Mesangial cell (primary cell): ENCODE results near the gene HAGHL. TPM values are rescaled to one million over a fixed set of nuclear protein-coding genes. Genes with fewer than 3 reads are reported as not detected.

ENCODE experiments used
- total RNA-seq: library from RNA; depleted of rRNA; stranded (reverse); fragments of >200 nt; gene quantifications from 2 replicates; pipeline ENCODE4 v1.2.3, GENCODE V29; 2015

Gene HAGHL
- 15.6 and 26.5 TPM in 2 replicates for total RNA-seq

GRCh38 chr16:726438-727290, at the start of gene HAGHL, which contains the start of gene CCDC78:
HAGHL (plus strand) TSS chr16:727106; CDS start chr16:727510, 404 bp downstream.
CCDC78 (minus strand) TSS chr16:726443; CDS start chr16:726367, 76 bp downstream.

GRCh38 chr16:679814-680624, 46.9 kb upstream of the HAGHL start, which contains the start of gene STUB1:
STUB1 (plus strand) TSS chr16:680410; CDS start chr16:680526, 116 bp downstream.

GRCh38 chr16:684071-684794, 42.7 kb upstream of the HAGHL start, which contains the start of gene JMJD8:
JMJD8 (minus strand) TSS chr16:684334; CDS start chr16:684319, 15 bp downstream.

GRCh38 chr16:705431-706188, 21.3 kb upstream of the HAGHL start, which contains the start of gene FBXL16:
FBXL16 (minus strand) TSS chr16:705801; CDS start chr16:697405, 8,396 bp downstream.

GRCh38 chr16:714558-715476, 12.1 kb upstream of the HAGHL start, which contains the start of gene METRN:
METRN (plus strand) TSS chr16:715118; CDS start chr16:715290, 172 bp downstream.

GRCh38 chr16:720990-721764, 5.7 kb upstream of the HAGHL start, which contains the start of gene ANTKMT:
ANTKMT (plus strand) TSS chr16:721146; CDS start chr16:721275, 129 bp downstream.

GRCh38 chr16:740764-741505, 14.0 kb downstream of the HAGHL start, which contains the start of gene CIAO3:
CIAO3 (minus strand) TSS chr16:740997; CDS start chr16:740985, 12 bp downstream.

GRCh38 chr16:760545-761343, 33.8 kb downstream of the HAGHL start, which contains the start of gene MSLN:
MSLN (plus strand) TSS chr16:760734; CDS start chr16:762681, 1,947 bp downstream.

Other genes starting within 250 kb of the HAGHL start
- gene CAPN15, start 199.4 kb upstream of the HAGHL start, total RNA-seq, result 49.4 and 70.6 TPM in 2 replicates
- gene PRR35, start 166.7 kb upstream of the HAGHL start, total RNA-seq, result not detected in 2 replicates
- 0.65 and 2.0 TPM in 2 replicates for gene NHLRC4, start 160.1 kb upstream of the HAGHL start, total RNA-seq
- 53.0 and 88.0 TPM in 2 replicates for gene PIGQ, start 157.1 kb upstream of the HAGHL start, total RNA-seq
- 21.8 and 22.3 TPM in 2 replicates for gene RAB40C, start 137.0 kb upstream of the HAGHL start, total RNA-seq
- gene WFIKKN1, start 96.1 kb upstream of the HAGHL start, total RNA-seq, result under 0.01 and 0.13 TPM in 2 replicates
- 175 and 248 TPM in 2 replicates for gene METTL26, start 90.8 kb upstream of the HAGHL start, total RNA-seq
- gene MCRIP2, start 85.3 kb upstream of the HAGHL start, total RNA-seq, result 31.0 and 32.3 TPM in 2 replicates
- 18.6 and 23.1 TPM in 2 replicates for gene WDR90, start 77.7 kb upstream of the HAGHL start, total RNA-seq
- gene RHOT2, start 59.0 kb upstream of the HAGHL start, total RNA-seq, result 72.5 and 93.6 TPM in 2 replicates
- 0.16 and 2.9 TPM in 2 replicates for gene RHBDL1, start 51.4 kb upstream of the HAGHL start, total RNA-seq
- gene STUB1, start 46.7 kb upstream of the HAGHL start, total RNA-seq, result 129 and 192 TPM in 2 replicates
- 115 and 120 TPM in 2 replicates for gene JMJD8, start 42.8 kb upstream of the HAGHL start, total RNA-seq
- gene WDR24, start 36.7 kb upstream of the HAGHL start, total RNA-seq, result 15.6 and 21.7 TPM in 2 replicates
- gene FBXL16, start 21.3 kb upstream of the HAGHL start, total RNA-seq, result under 0.01 and 1.4 TPM in 2 replicates
- gene METRN, start 12.0 kb upstream of the HAGHL start, total RNA-seq, result 125 and 152 TPM in 2 replicates
- 44.2 and 47.8 TPM in 2 replicates for gene ANTKMT, start 6.0 kb upstream of the HAGHL start, total RNA-seq
- gene CCDC78, start 663 bp upstream of the HAGHL start, total RNA-seq, result 1.6 and 2.3 TPM in 2 replicates
- gene CIAO3, start 13.9 kb downstream of the HAGHL start, total RNA-seq, result 32.9 and 37.4 TPM in 2 replicates
- 15.0 and 41.1 TPM in 2 replicates for gene MSLN, start 33.6 kb downstream of the HAGHL start, total RNA-seq
- gene RPUSD1, start 61.3 kb downstream of the HAGHL start, total RNA-seq, result 34.1 and 48.1 TPM in 2 replicates
- gene CHTF18, start 61.5 kb downstream of the HAGHL start, total RNA-seq, result 8.7 and 39.1 TPM in 2 replicates
- not detected in 2 replicates for gene GNG13, start 73.6 kb downstream of the HAGHL start, total RNA-seq
- 6.5 and 31.8 TPM in 2 replicates for gene LMF1, start 243.9 kb downstream of the HAGHL start, total RNA-seq